ENCODE results near the gene FGGY. TPM values are rescaled to one million over a fixed set of nuclear protein-coding genes. Genes with fewer than 3 reads are reported as not detected.

The FGGY gene
- total and polyA plus RNA-seq, 3 experiments from 2014 or later, result 5.3 to 7.9 (median 6.6) TPM

DNA sequence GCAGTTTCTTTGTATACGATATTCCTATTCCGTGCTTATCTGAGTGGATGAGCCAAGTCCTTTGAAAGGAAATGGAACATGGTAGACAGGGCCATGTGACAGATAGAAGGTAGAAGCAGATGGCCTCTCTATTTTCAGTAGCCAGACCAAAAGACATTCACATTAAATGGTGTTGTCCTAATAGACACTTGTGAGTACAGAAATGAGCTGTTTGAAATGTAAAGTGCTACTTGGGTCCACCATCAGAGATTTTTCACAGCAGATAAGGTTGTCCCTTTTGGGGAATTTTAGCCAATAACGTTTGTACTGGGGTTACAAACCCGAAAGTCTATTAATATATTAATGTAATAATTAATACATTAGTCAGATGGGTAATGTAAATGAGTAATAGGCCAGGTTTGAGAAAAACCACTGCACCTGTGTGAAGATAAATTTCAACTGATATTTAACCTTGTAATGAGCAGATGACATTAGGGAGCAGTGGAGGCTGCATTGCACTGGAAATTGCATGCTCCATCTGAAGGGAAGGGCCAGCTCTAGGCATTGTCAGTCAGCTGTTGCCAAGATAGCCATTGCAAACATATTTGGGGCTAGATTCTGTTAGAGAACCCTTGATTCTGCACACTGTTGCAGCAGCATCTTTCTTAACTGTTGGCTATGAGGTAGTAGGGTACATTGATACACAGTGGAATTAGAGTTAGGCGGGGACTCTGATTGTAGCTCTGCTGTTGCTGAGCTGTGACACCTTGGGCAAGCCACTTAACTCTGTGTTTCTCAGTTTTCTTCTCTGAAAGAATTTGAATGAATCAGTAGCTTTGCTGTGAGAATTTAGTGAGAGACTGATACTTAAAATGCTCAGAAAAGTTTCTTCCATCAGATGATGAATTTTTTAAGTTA is 43.8 kb downstream of the FGGY start:
- no peak overlapping the region for H3K27ac ChIP-seq (ENCODE audit: low read depth, low read length)
- CTCF ChIA-PET, result no interaction called here

DNA sequence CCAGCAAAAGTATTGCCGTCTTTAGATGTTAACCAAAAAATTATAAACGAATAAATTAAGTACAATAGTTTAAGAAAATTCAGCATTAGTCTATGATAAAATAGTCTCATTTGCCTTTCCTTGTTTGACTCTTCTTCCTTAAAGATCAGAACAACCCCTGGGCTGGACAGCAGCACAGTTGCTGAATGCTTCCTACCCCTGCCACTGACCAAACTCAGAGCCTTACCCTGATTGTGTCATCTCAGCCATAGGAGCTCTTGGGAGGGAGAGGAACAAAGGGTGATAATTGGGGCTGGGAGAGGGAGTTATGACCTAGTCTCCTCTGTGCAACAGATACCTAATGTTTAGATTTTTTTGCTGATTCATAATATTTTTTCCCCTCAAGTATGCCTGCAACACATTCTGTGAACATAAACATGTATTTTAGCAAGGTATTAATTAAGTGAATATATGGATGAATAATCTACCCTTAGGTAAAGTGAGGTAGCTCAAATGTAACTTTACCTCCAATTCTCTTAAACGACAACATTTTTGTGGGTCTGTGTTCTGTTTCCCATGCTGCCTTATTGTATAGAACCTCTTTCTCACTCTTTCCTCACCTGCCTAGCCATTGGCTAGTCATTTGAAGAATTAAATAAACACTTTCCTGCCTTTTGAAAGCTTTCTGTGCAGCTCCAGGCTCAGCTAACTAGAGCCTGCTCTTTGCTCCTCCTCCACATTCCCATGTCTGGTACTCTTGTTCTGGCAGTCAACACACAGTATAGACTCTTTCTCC is 46.1 kb downstream of the FGGY start:
- no peaks in the 10 kb centered on the region for H3K36me3 ChIP-seq (ENCODE audit: insufficient read depth, low read length)
- Mint-ChIP-seq H3K4me1 (no peaks in the 10 kb centered on the region), H3K9me3 (no peaks in the 10 kb centered on the region), H3K27ac (no peak overlapping the region), H3K27me3 (peaks cover 0 to 1% of the 10 kb centered on the region in 2 donors), H3K4me3 (no peak overlapping the region), H3K36me3 (peaks cover 7 to 15% (median 13%) of the 10 kb centered on the region in 3 donors)
- DNase-seq, result no peak
- H3K27me3 ChIP-seq (ENCODE audit: insufficient read depth, low read length, poor library complexity, severe bottlenecking), result no peaks in the 10 kb centered on the region
- H3K4me1 ChIP-seq (ENCODE audit: insufficient read depth, low read length), result no peaks in the 10 kb centered on the region
- POLR2A ChIA-PET, result no interaction called here
- CTCF ChIA-PET, result no interaction called here
- no peaks in the 10 kb centered on the region for H3K9me3 ChIP-seq (ENCODE audit: low read length)
- no peak overlapping the region for H3K27ac ChIP-seq (ENCODE audit: low read depth, low read length)
- H3K4me3 ChIP-seq (ENCODE audit: low read length), result no peak overlapping the region

More for the DNA sequence above, 43.8 kb downstream of the FGGY start:
- no peaks in the 10 kb centered on the region for H3K4me1 ChIP-seq (ENCODE audit: insufficient read depth, low read length)
- H3K27me3 ChIP-seq (ENCODE audit: insufficient read depth, low read length, poor library complexity, severe bottlenecking), result no peaks in the 10 kb centered on the region
- H3K36me3 Mint-ChIP-seq, result peaks cover 6 to 16% (median 7%) of the 10 kb centered on the region in 3 donors
- POLR2A ChIA-PET, result no interaction called here
- no peaks in the 10 kb centered on the region for H3K36me3 ChIP-seq (ENCODE audit: insufficient read depth, low read length)
- peaks cover 0 to 1% of the 10 kb centered on the region in 2 donors for H3K27me3 Mint-ChIP-seq
- H3K9me3 Mint-ChIP-seq, result no peaks in the 10 kb centered on the region
- no peak overlapping the region for H3K27ac Mint-ChIP-seq
- H3K4me1 Mint-ChIP-seq, result no peaks in the 10 kb centered on the region
- DNase-seq, result no peak
- no peak overlapping the region for H3K4me3 Mint-ChIP-seq
- no peaks in the 10 kb centered on the region for H3K9me3 ChIP-seq (ENCODE audit: low read length)
- no peak overlapping the region for H3K4me3 ChIP-seq (ENCODE audit: low read length)

DNA sequence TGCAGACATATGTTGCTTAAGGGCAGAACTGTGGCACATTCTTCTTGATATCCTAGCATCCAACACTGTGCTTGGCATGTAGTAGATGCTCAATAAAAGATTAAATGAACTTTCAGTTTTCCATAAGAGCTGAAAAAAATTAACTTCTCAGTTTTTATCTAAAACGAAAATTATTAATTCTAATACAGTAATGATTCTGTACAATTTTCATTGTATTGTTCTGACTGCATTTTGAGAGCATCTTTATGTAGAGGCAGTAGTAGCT is 46.6 kb downstream of the FGGY start:
- Histone ChIP-seq H3K27me3 (ENCODE audit: insufficient read depth, low read length, poor library complexity, severe bottlenecking) (no peaks in the 10 kb centered on the region), H3K27ac (ENCODE audit: low read depth, low read length) (no peak overlapping the region), H3K9me3 (ENCODE audit: low read length) (no peaks in the 10 kb centered on the region), H3K4me3 (ENCODE audit: low read length) (no peak overlapping the region), H3K4me1 (ENCODE audit: insufficient read depth, low read length) (no peaks in the 10 kb centered on the region), H3K36me3 (ENCODE audit: insufficient read depth, low read length) (no peaks in the 10 kb centered on the region)
- no peaks in the 10 kb centered on the region for H3K9me3 Mint-ChIP-seq
- no peak for DNase-seq
- H3K4me1 Mint-ChIP-seq, result no peaks in the 10 kb centered on the region
- no peak overlapping the region for H3K4me3 Mint-ChIP-seq
- ChIA-PET POLR2A (no interaction called here), CTCF (no interaction called here)
- H3K36me3 Mint-ChIP-seq, result peaks cover 7 to 15% (median 14%) of the 10 kb centered on the region in 3 donors
- H3K27me3 Mint-ChIP-seq, result peaks cover 0 to 1% of the 10 kb centered on the region in 2 donors
- H3K27ac Mint-ChIP-seq, result no peak overlapping the region

- no peaks in the 10 kb centered on the region for H3K9me3 ChIP-seq (ENCODE audit: low read length)
- H3K36me3 ChIP-seq (ENCODE audit: insufficient read depth, low read length), result no peaks in the 10 kb centered on the region
- H3K4me3 Mint-ChIP-seq, result no peak overlapping the region
- no peak overlapping the region for H3K27ac ChIP-seq (ENCODE audit: low read depth, low read length)
- DNase-seq, result no peak
- CTCF ChIA-PET, result no interaction called here
- H3K4me1 Mint-ChIP-seq, result no peaks in the 10 kb centered on the region
- POLR2A ChIA-PET, result no interaction called here
- H3K27me3 ChIP-seq (ENCODE audit: insufficient read depth, low read length, poor library complexity, severe bottlenecking), result no peaks in the 10 kb centered on the region
- no peaks in the 10 kb centered on the region for H3K9me3 Mint-ChIP-seq
- no peaks in the 10 kb centered on the region for H3K4me1 ChIP-seq (ENCODE audit: insufficient read depth, low read length)
- no peak overlapping the region for H3K4me3 ChIP-seq (ENCODE audit: low read length)
- no peak overlapping the region for H3K27ac Mint-ChIP-seq
- peaks cover 1 to 11% (median 8%) of the 10 kb centered on the region in 3 donors for H3K36me3 Mint-ChIP-seq
- peaks cover 0 to 1% of the 10 kb centered on the region in 2 donors for H3K27me3 Mint-ChIP-seq
Observed at GRCh38 chr1:59345221-59345620, 48.3 kb downstream of the FGGY start.

- ChIA-PET POLR2A (no interaction called here), CTCF (no interaction called here)
- H3K36me3 ChIP-seq (ENCODE audit: insufficient read depth, low read length), result no peaks in the 10 kb centered on the region
- Mint-ChIP-seq H3K27me3 (peaks cover 0 to 1% of the 10 kb centered on the region in 2 donors), H3K4me1 (no peaks in the 10 kb centered on the region), H3K4me3 (no peak overlapping the region), H3K27ac (no peak overlapping the region), H3K9me3 (no peaks in the 10 kb centered on the region), H3K36me3 (peaks cover 1 to 11% (median 9%) of the 10 kb centered on the region in 3 donors)
- H3K4me3 ChIP-seq (ENCODE audit: low read length), result no peak overlapping the region
- H3K27me3 ChIP-seq (ENCODE audit: insufficient read depth, low read length, poor library complexity, severe bottlenecking), result no peaks in the 10 kb centered on the region
- no peaks in the 10 kb centered on the region for H3K9me3 ChIP-seq (ENCODE audit: low read length)
- no peak overlapping the region for H3K27ac ChIP-seq (ENCODE audit: low read depth, low read length)
- H3K4me1 ChIP-seq (ENCODE audit: insufficient read depth, low read length), result no peaks in the 10 kb centered on the region
- DNase-seq, result no peak
Observed at GRCh38 chr1:59346429-59346828, 49.5 kb downstream of the FGGY start.

GRCh38 chr1:59349101-59349500 is 52.2 kb downstream of the FGGY start:
- Mint-ChIP-seq H3K27ac (no peak overlapping the region), H3K4me3 (no peak overlapping the region), H3K4me1 (no peaks in the 10 kb centered on the region), H3K27me3 (no peaks in the 10 kb centered on the region), H3K9me3 (no peaks in the 10 kb centered on the region), H3K36me3 (peaks cover 0 to 11% (median 9%) of the 10 kb centered on the region in 3 donors)
- no peak for DNase-seq
- Histone ChIP-seq H3K9me3 (ENCODE audit: low read length) (no peaks in the 10 kb centered on the region), H3K27ac (ENCODE audit: low read depth, low read length) (no peak overlapping the region), H3K4me3 (ENCODE audit: low read length) (no peak overlapping the region), H3K36me3 (ENCODE audit: insufficient read depth, low read length) (no peaks in the 10 kb centered on the region), H3K27me3 (ENCODE audit: insufficient read depth, low read length, poor library complexity, severe bottlenecking) (no peaks in the 10 kb centered on the region), H3K4me1 (ENCODE audit: insufficient read depth, low read length) (no peaks in the 10 kb centered on the region)
- CTCF ChIA-PET, result no interaction called here
- POLR2A ChIA-PET, result no interaction called here

DNA sequence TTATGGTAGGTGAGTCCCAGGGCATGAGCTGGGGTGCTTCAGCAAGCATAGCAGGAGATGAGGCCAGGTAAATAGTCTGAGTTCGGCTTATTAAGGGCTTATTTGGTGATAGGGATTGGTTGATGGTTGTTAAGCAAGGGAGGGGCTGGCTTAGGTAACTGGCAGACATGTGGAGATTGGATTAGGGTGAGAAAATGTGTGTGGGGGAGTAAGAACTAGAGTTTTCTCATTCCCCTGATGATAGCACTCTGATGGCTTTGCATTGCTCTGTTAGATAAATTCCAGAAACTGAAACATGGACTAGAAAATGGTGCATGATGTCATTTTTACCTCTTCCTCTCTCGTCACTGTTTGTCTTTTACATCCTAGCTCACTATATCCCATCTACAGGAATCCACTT is 53.6 kb downstream of the FGGY start:
- no peak overlapping the region for H3K4me3 ChIP-seq (ENCODE audit: low read length)
- Mint-ChIP-seq H3K27ac (no peak overlapping the region), H3K36me3 (peaks cover 0 to 11% (median 9%) of the 10 kb centered on the region in 3 donors)

GRCh38 chr1:59352065-59352464 is 55.2 kb downstream of the FGGY start:
- H3K4me3 Mint-ChIP-seq, result no peak overlapping the region
- H3K4me1 ChIP-seq (ENCODE audit: insufficient read depth, low read length), result no peaks in the 10 kb centered on the region
- no peak overlapping the region for H3K27ac ChIP-seq (ENCODE audit: low read depth, low read length)
- no peak overlapping the region for H3K4me3 ChIP-seq (ENCODE audit: low read length)
- H3K27ac Mint-ChIP-seq, result no peak overlapping the region
- peaks cover 0 to 4% (median 0%) of the 10 kb centered on the region in 3 donors for H3K4me1 Mint-ChIP-seq
- H3K36me3 Mint-ChIP-seq, result peaks cover 0 to 11% (median 6%) of the 10 kb centered on the region in 3 donors
- POLR2A ChIA-PET, result no interaction called here
- no peaks in the 10 kb centered on the region for H3K27me3 Mint-ChIP-seq
- no peaks in the 10 kb centered on the region for H3K9me3 Mint-ChIP-seq
- H3K27me3 ChIP-seq (ENCODE audit: insufficient read depth, low read length, poor library complexity, severe bottlenecking), result no peaks in the 10 kb centered on the region
- CTCF ChIA-PET, result no interaction called here
- no peaks in the 10 kb centered on the region for H3K36me3 ChIP-seq (ENCODE audit: insufficient read depth, low read length)
- H3K9me3 ChIP-seq (ENCODE audit: low read length), result no peaks in the 10 kb centered on the region
- no peak for DNase-seq

More for the DNA sequence above, 53.6 kb downstream of the FGGY start:
- ChIA-PET POLR2A (no interaction called here), CTCF (no interaction called here)
- H3K36me3 ChIP-seq (ENCODE audit: insufficient read depth, low read length), result no peaks in the 10 kb centered on the region
- H3K4me1 ChIP-seq (ENCODE audit: insufficient read depth, low read length), result no peaks in the 10 kb centered on the region
- Mint-ChIP-seq H3K9me3 (no peaks in the 10 kb centered on the region), H3K27me3 (no peaks in the 10 kb centered on the region), H3K4me3 (no peak overlapping the region), H3K4me1 (peaks cover 0 to 4% (median 0%) of the 10 kb centered on the region in 3 donors)
- H3K9me3 ChIP-seq (ENCODE audit: low read length), result no peaks in the 10 kb centered on the region
- H3K27me3 ChIP-seq (ENCODE audit: insufficient read depth, low read length, poor library complexity, severe bottlenecking), result no peaks in the 10 kb centered on the region
- no peak for DNase-seq
- H3K27ac ChIP-seq (ENCODE audit: low read depth, low read length), result no peak overlapping the region
